Tongue (tissue), 2 donors: ENCODE measurements around the gene KCNH2. TPM values are rescaled to one million over a fixed set of nuclear protein-coding genes. Genes with fewer than 3 reads are reported as not detected.
A peak's percentile ranks its signal among the peaks of the same experiment; 100 is the strongest.

ENCODE experiments used
- DNase-seq: peaks from one replicate; pipeline ENCODE4 v3.0.0-alpha.2; 2015
- total RNA-seq: library from RNA; depleted of rRNA; stranded (reverse); fragments of >200 nt; gene quantifications from one replicate; pipeline ENCODE4 v1.2.3, GENCODE V29; 2014

KCNH2 gene
- total RNA-seq, 1 donor from 2014 or later, result 16.5 TPM

GRCh38 chr7:150994141-150994837, 16.2 kb upstream of the KCNH2 start:
- DNase-seq, result no peak

GRCh38 chr7:150993511-150993910, 15.4 kb upstream of the KCNH2 start:
- DNase-seq, result no peak

- peak; percentile 70 for DNase-seq
These were observed 14.7 kb upstream of the KCNH2 start for GRCh38 chr7:150992833-150993302.

- DNase-seq, result no peak
These were observed 14.0 kb upstream of the KCNH2 start for GRCh38 chr7:150992051-150992640.

GRCh38 chr7:150990416-150991186, 12.5 kb upstream of the KCNH2 start, which contains the start of gene NOS3:
TSS of gene NOS3 (plus strand) at chr7:150991017. CDS start at chr7:150993804, 2,787 bp downstream.
- no peak for DNase-seq

GRCh38 chr7:150989456-150989855, 11.3 kb upstream of the KCNH2 start:
- DNase-seq, result no peak

- DNase-seq, result peak; percentile 87
These were observed 10.4 kb upstream of the KCNH2 start for GRCh38 chr7:150988230-150989226.

GRCh38 chr7:150986556-150986955, 8.4 kb upstream of the KCNH2 start:
- DNase-seq, result no peak

- peak; percentile 85 for DNase-seq
These were observed 8.0 kb upstream of the KCNH2 start for GRCh38 chr7:150986099-150986512.

GRCh38 chr7:150983893-150984368, 5.8 kb upstream of the KCNH2 start:
- DNase-seq, result peak; percentile 87

- DNase-seq, result peak; percentile 30
These were observed 4.2 kb upstream of the KCNH2 start for GRCh38 chr7:150982351-150982750.

- DNase-seq, result no peak
These were observed 3.5 kb upstream of the KCNH2 start for GRCh38 chr7:150981644-150982043.

GRCh38 chr7:150980663-150981062, 2.5 kb upstream of the KCNH2 start:
- DNase-seq, result no peak

- DNase-seq, result no peak
These were observed 1.7 kb upstream of the KCNH2 start for GRCh38 chr7:150979713-150980390.

GRCh38 chr7:150977382-150978125, 567 bp downstream of the KCNH2 start:
- no peak for DNase-seq

GRCh38 chr7:150976529-150977381, 1.4 kb downstream of the KCNH2 start:
- DNase-seq, result no peak

GRCh38 chr7:150975536-150976319, 2.4 kb downstream of the KCNH2 start:
- no peak for DNase-seq
